SU-DHL-6 (cell line): ENCODE data around the gene SLC8A3.

ENCODE experiments used
- H2AFZ ChIP-seq: fragments of 200-600 bp; sonication (generic); 2 replicates; pipeline ENCODE4 v1.6.1; 2014; ENCODE audit warnings: low read depth, mild to moderate bottlenecking, moderate library complexity, mixed read lengths, antibody characterized with exemption, low read length; ENCODE audit not compliant: severe bottlenecking
- H3F3A ChIP-seq: fragments of 200-600 bp; shearing (Covaris generic); 2 replicates; pipeline ENCODE4 v1.6.0; 2016; ENCODE audit warnings: antibody characterized with exemption, mild to moderate bottlenecking; ENCODE audit not compliant: insufficient read depth
- H3K27ac ChIP-seq: fragments of 200-600 bp; sonication (generic); 2 replicates; pipeline ENCODE4 v1.5.1; 2016; ENCODE audit warnings: low read depth, mild to moderate bottlenecking, low read length, moderate library complexity, mixed read lengths
- H3K27me3 ChIP-seq: fragments of 200-600 bp; sonication (generic), shearing (Covaris generic); 2 replicates; pipeline ENCODE4 v1.6.0; 2014; ENCODE audit warnings: mild to moderate bottlenecking, low read length
- H3K36me3 ChIP-seq: fragments of 200-600 bp; sonication (generic); 2 replicates; pipeline ENCODE4 v1.6.1; 2014; ENCODE audit warnings: mild to moderate bottlenecking, low read length, mixed read lengths
- H3K4me2 ChIP-seq: fragments of 300-600, 200-600 bp; shearing (Covaris generic), sonication (generic); 2 replicates; pipeline ENCODE4 v1.6.0; 2014; ENCODE audit warnings: low read length, low read depth, mild to moderate bottlenecking; ENCODE audit not compliant: poor library complexity, severe bottlenecking
- H3K4me3 ChIP-seq: fragments of 200-600 bp; sonication (generic); 2 replicates; pipeline ENCODE4 v1.5.1; 2014; ENCODE audit warnings: antibody characterized with exemption, low read length, mild to moderate bottlenecking, mixed read lengths; ENCODE audit not compliant: insufficient read depth, poor library complexity, severe bottlenecking
- H3K79me2 ChIP-seq: fragments of 200-600 bp; sonication (generic); 2 replicates; pipeline ENCODE4 v1.6.1; 2014; ENCODE audit warnings: mild to moderate bottlenecking, low read length, moderate library complexity; ENCODE audit not compliant: insufficient read depth
- H3K9ac ChIP-seq: fragments of 200-600 bp; sonication (generic); 2 replicates; pipeline ENCODE4 v1.7.0; 2014; ENCODE audit warnings: mild to moderate bottlenecking, low read length
- H3K9me2 ChIP-seq: fragments of 200-600 bp; sonication (generic); replicated peaks from 2 replicates; pipeline ENCODE4 v1.6.1; 2014; ENCODE audit warnings: low read length; ENCODE audit not compliant: insufficient read depth
- H3K9me3 ChIP-seq: fragments of 200-600 bp; sonication (generic); 2 replicates; pipeline ENCODE4 v1.6.1; 2014; ENCODE audit warnings: low read length, mixed read lengths; ENCODE audit not compliant: insufficient read depth
- H4K20me1 ChIP-seq: fragments of 200-600 bp; sonication (generic); 2 replicates; pipeline ENCODE4 v1.6.1; 2014; ENCODE audit warnings: low read depth, mild to moderate bottlenecking, antibody characterized with exemption, low read length, moderate library complexity, mixed read lengths
- EZH2phosphoT487 ChIP-seq: fragments of 200-600 bp; sonication (generic), shearing (Covaris generic); conservative IDR thresholded peaks from 2 replicates; pipeline ENCODE4 v1.6.1; 2018; ENCODE audit warnings: mild to moderate bottlenecking, antibody characterized with exemption, low read length, moderate library complexity, mixed read lengths
- TF ChIP-seq, protein P1 (sequence below): fragments of 200-600 bp; sonication (generic); IDR thresholded peaks from one replicate; pipeline ENCODE4 v1.5.1; 2017; ENCODE audit warnings: antibody characterized with exemption, mild to moderate bottlenecking, low read length, moderate library complexity; ENCODE audit not compliant: insufficient read depth, poor library complexity, severe bottlenecking

The SLC8A3 gene

DNA sequence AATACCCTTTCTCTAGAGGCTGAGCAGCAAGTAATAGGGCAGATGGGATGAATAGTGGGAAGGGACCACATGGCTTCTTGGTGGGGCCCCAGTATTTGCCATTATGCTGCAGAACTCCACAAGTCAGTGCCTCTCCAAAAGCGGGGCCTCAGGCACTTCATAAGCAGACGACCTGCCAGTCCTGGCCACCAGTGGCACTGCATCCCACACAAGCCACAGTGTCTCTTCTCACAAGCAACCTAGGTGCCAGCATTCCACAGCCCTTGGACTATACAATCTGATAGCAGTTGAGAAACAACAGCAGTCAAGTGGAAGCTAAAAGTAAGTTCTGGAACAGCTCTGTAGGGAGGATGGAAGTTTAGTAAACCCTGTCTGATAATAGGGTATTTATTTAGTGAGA is 4.2 kb upstream of the SLC8A3 start:
- no peaks in the 10 kb centered on the region for H3F3A ChIP-seq
- H3K4me3 ChIP-seq, result no peak overlapping the region
- no peaks in the 10 kb centered on the region for H3K36me3 ChIP-seq
- no peaks in the 10 kb centered on the region for H4K20me1 ChIP-seq
- H2AFZ ChIP-seq, result no peak overlapping the region
- H3K79me2 ChIP-seq, result no peaks in the 10 kb centered on the region
- H3K4me2 ChIP-seq, result no peak overlapping the region
- no peaks in the 10 kb centered on the region for H3K9me3 ChIP-seq
- H3K27ac ChIP-seq, result no peak overlapping the region
- H3K9ac ChIP-seq, result no peak overlapping the region
- no peak for TF ChIP-seq EZH2phosphoT487
- TF ChIP-seq, protein P1, sequence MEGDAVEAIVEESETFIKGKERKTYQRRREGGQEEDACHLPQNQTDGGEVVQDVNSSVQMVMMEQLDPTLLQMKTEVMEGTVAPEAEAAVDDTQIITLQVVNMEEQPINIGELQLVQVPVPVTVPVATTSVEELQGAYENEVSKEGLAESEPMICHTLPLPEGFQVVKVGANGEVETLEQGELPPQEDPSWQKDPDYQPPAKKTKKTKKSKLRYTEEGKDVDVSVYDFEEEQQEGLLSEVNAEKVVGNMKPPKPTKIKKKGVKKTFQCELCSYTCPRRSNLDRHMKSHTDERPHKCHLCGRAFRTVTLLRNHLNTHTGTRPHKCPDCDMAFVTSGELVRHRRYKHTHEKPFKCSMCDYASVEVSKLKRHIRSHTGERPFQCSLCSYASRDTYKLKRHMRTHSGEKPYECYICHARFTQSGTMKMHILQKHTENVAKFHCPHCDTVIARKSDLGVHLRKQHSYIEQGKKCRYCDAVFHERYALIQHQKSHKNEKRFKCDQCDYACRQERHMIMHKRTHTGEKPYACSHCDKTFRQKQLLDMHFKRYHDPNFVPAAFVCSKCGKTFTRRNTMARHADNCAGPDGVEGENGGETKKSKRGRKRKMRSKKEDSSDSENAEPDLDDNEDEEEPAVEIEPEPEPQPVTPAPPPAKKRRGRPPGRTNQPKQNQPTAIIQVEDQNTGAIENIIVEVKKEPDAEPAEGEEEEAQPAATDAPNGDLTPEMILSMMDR, result no peak
- no peaks in the 10 kb centered on the region for H3K27me3 ChIP-seq
- no peaks in the 10 kb centered on the region for H3K9me2 ChIP-seq

GRCh38 chr14:70190156-70190555 is 1.4 kb upstream of the SLC8A3 start:
- no peaks in the 10 kb centered on the region for H3K9me2 ChIP-seq

GRCh38 chr14:70189456-70190077 is 816 bp upstream of the SLC8A3 start:
- Histone ChIP-seq H3K9ac (no peak overlapping the region), H3K79me2 (no peaks in the 10 kb centered on the region), H3F3A (no peaks in the 10 kb centered on the region), H3K36me3 (no peaks in the 10 kb centered on the region), H3K4me3 (no peak overlapping the region), H3K4me2 (no peak overlapping the region), H3K9me3 (no peaks in the 10 kb centered on the region), H3K9me2 (no peaks in the 10 kb centered on the region), H2AFZ (no peak overlapping the region), H3K27ac (no peak overlapping the region), H4K20me1 (no peaks in the 10 kb centered on the region), H3K27me3 (no peaks in the 10 kb centered on the region)
- TF ChIP-seq, protein P1, result no peak
- no peak for TF ChIP-seq EZH2phosphoT487

More at GRCh38 chr14:70190156-70190555, 1.4 kb upstream of the SLC8A3 start:
- H3K9ac ChIP-seq, result no peak overlapping the region
- H3K4me2 ChIP-seq, result no peak overlapping the region
- no peak for TF ChIP-seq EZH2phosphoT487
- TF ChIP-seq, protein P1, result no peak
- no peak overlapping the region for H3K4me3 ChIP-seq
- no peaks in the 10 kb centered on the region for H4K20me1 ChIP-seq
- no peaks in the 10 kb centered on the region for H3F3A ChIP-seq
- H3K27me3 ChIP-seq, result no peaks in the 10 kb centered on the region
- no peaks in the 10 kb centered on the region for H3K79me2 ChIP-seq
- no peak overlapping the region for H3K27ac ChIP-seq
- H2AFZ ChIP-seq, result no peak overlapping the region
- no peaks in the 10 kb centered on the region for H3K36me3 ChIP-seq
- no peaks in the 10 kb centered on the region for H3K9me3 ChIP-seq
